Measurements from ENCODE around the gene XK.

GRCh38 chrX:37745835-37746217 is 60.2 kb downstream of the XK start:
- TF ChIP-seq CTCF (IDR thresholded peaks at IDR 0.05) (no peak), EP300 (IDR thresholded peaks at IDR 0.05) (no peak)
